Sigmoid colon (tissue), 7 donors: ENCODE data around the gene PIK3CD. TPM values are rescaled to one million over a fixed set of nuclear protein-coding genes. Genes with fewer than 3 reads are reported as not detected.

Experiments used
- DNase-seq: peaks from one replicate; pipeline ENCODE4 v3.0.0-alpha.2; 2019
- H3K27ac ChIP-seq, 4 donors: fragments of 200-600 bp; sonication (generic); one replicate each; pipeline ENCODE4 v1.5.1; 2016 to 2019; ENCODE audit warnings: mild to moderate bottlenecking in 1 of 4
- H3K27me3 ChIP-seq, 3 donors: fragments of 200-600 bp; sonication (generic); one replicate each; pipeline ENCODE4 v1.5.1; 2019; ENCODE audit warnings: mild to moderate bottlenecking in 1 of 3
- H3K36me3 ChIP-seq, 4 donors: fragments of 200-600 bp; sonication (generic); one replicate each; pipeline ENCODE4 v1.5.1; 2016 to 2019
- H3K4me1 ChIP-seq, 4 donors: fragments of 200-600 bp; sonication (generic); one replicate each; pipeline ENCODE4 v1.5.1; 2017 to 2019
- H3K4me3 ChIP-seq, 4 donors: fragments of 200-600 bp; sonication (generic); one replicate each; pipeline ENCODE4 v1.5.1; 2017 to 2019; ENCODE audit warnings: mild to moderate bottlenecking in 2 of 4, moderate library complexity in 1 of 4
- H3K9me3 ChIP-seq, 4 donors: fragments of 200-600 bp in 3 of 4; sonication (generic) in 3 of 4; one replicate each; pipeline versions ENCODE4 v1.5.1 to v1.6.1; 2013 to 2019
- CTCF ChIP-seq, 4 experiments: fragments of 450-650 bp in 3 of 4; fragments of 200-600 bp in 1 of 4; IDR thresholded peaks; one replicate each; pipeline ENCODE4 v1.5.1; 2016 to 2019; ENCODE audit warnings: antibody characterized with exemption in 4 of 4, mild to moderate bottlenecking in 3 of 4, moderate library complexity in 2 of 4
- EP300 ChIP-seq, 4 donors: sonication (generic); formaldehyde crosslinking; IDR thresholded peaks; one replicate each; pipeline ENCODE4 v1.6.1; 2017; ENCODE audit warnings: antibody characterized with exemption in 4 of 4
- POLR2A ChIP-seq, 2 donors: fragments of 450-650 bp; IDR thresholded peaks; one replicate each; pipeline ENCODE4 v1.6.1; 2016; ENCODE audit warnings: antibody characterized with exemption in 2 of 2, mild to moderate bottlenecking in 2 of 2, moderate library complexity in 2 of 2
- POLR2AphosphoS5 ChIP-seq, 4 donors: sonication (generic); formaldehyde crosslinking; IDR thresholded peaks; one replicate each; pipeline ENCODE4 v1.6.1; 2017; ENCODE audit warnings: antibody characterized with exemption in 4 of 4
- WGBS, 2 donors: extraction: QIAGEN DNeasy Blood & Tissue Kit; methylation state at CpG; one replicate each; pipeline ENCODE4 v1.1.7; 2013; 5-methylcytosine and 5-hydroxymethylcytosine counted together
- intact Hi-C: fragments of 100-400 bp; cut with DNase I; formaldehyde crosslinking; loops from one replicate; pipeline ENCODE4 v1.15.1; 2023
- polyA plus RNA-seq, 3 donors: library from polyadenylated mRNA; stranded (reverse); fragments of 200-250 nt; gene quantifications; one replicate each; pipeline ENCODE4 v1.2.3, GENCODE V29; 2013
- total RNA-seq, 4 donors: library from RNA; depleted of rRNA; stranded (reverse); fragments of >200 nt; gene quantifications; one replicate each; pipeline ENCODE4 v1.1.0, GENCODE V29; 2016
- donor health status: healthy with polysubstance abuse.
- donor health status: Bipolar disorder and iron deficiency.
- donor health status: healthy.

The PIK3CD gene
- total and polyA plus RNA-seq, 7 donors: 1.2 to 23.1 (median 8.7) TPM

GRCh38 chr1:9736241-9736640 is 84.7 kb downstream of the PIK3CD start:
- WGBS, 2 donors: 86 to 88% methylated on average over 5 of the region's 5 CpGs
- no peaks in the 10 kb centered on the region for H3K4me1 ChIP-seq
- intact Hi-C loops: no loop called here
- H3K27me3 ChIP-seq: no peaks in the 10 kb centered on the region
- H3K4me3 ChIP-seq: no peak overlapping the region
- TF ChIP-seq CTCF (IDR thresholded peaks at IDR 0.05) (no peak), POLR2A (IDR thresholded peaks at IDR 0.05) (no peak), EP300 (IDR thresholded peaks at IDR 0.05) (no peak), POLR2AphosphoS5 (IDR thresholded peaks at IDR 0.05) (no peak)
- no peak for DNase-seq
- no peak overlapping the region for H3K27ac ChIP-seq
- no peaks in the 10 kb centered on the region for H3K9me3 ChIP-seq
- peaks cover 61 to 97% (median 70%) of the 10 kb centered on the region in 4 donors for H3K36me3 ChIP-seq

GRCh38 chr1:9737057-9737456 is 85.5 kb downstream of the PIK3CD start:
- Histone ChIP-seq H3K4me3 (no peak overlapping the region), H3K9me3 (no peaks in the 10 kb centered on the region), H3K4me1 (no peaks in the 10 kb centered on the region), H3K27me3 (no peaks in the 10 kb centered on the region), H3K27ac (no peak overlapping the region), H3K36me3 (peaks cover 53 to 97% (median 71%) of the 10 kb centered on the region in 4 donors)
- intact Hi-C loops: no loop called here
- 85 to 91% methylated on average over 9 of the region's 9 CpGs for WGBS, 2 donors
- no peak for TF ChIP-seq POLR2A (IDR thresholded peaks at IDR 0.05)
- no peak for TF ChIP-seq POLR2AphosphoS5 (IDR thresholded peaks at IDR 0.05)
- no peak for TF ChIP-seq CTCF (IDR thresholded peaks at IDR 0.05)
- no peak for TF ChIP-seq EP300 (IDR thresholded peaks at IDR 0.05)
- DNase-seq: no peak

- H3K4me1 ChIP-seq: no peaks in the 10 kb centered on the region
- no peak for DNase-seq
- no peak for TF ChIP-seq POLR2AphosphoS5 (IDR thresholded peaks at IDR 0.05)
- no peak for TF ChIP-seq CTCF (IDR thresholded peaks at IDR 0.05)
- TF ChIP-seq EP300 (IDR thresholded peaks at IDR 0.05): no peak
- TF ChIP-seq POLR2A (IDR thresholded peaks at IDR 0.05): no peak
- no peaks in the 10 kb centered on the region for H3K27me3 ChIP-seq
- H3K27ac ChIP-seq: no peak overlapping the region
- peaks cover 48 to 97% (median 64%) of the 10 kb centered on the region in 4 donors for H3K36me3 ChIP-seq
- intact Hi-C loops: no loop called here
- H3K9me3 ChIP-seq: no peaks in the 10 kb centered on the region
- no peak overlapping the region for H3K4me3 ChIP-seq
- 94% methylated on average over 10 of the region's 10 CpGs for WGBS, 2 donors
Observed at GRCh38 chr1:9737671-9738070, 86.1 kb downstream of the PIK3CD start.

DNA sequence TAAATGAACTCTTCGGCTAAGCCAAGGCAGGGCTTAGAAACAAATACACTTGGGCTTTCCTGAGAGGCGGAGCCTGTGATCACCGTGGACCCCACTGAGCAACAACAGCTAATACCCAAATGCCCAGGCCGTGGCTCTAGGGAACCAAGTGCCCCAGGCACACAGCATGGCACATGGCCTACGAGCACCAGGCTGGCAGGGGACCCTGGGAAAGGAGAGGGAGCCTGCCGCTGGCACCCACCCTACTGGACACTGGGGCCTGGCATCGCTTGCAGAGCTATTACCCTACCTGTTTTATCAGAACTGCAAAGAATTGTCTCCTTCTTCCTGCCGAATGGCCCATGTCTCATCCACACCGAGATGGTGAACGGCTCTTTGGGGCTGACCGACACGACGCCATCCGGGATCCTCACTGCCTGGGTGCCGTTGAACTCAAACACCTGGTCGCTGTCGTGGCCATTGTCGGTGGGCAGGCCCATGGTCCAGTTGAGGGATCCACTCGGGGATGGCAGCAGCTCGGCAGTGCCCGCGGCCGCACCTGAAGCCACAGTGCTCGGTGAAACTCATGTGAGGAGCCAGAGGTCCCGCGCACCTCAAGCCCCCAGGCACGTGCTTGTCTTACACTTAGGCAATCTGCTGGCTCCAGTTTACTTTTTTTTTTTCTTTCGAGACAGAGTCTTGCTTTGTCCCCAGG is 92.7 kb downstream of the PIK3CD start:
- no peak for TF ChIP-seq POLR2AphosphoS5 (IDR thresholded peaks at IDR 0.05)
- no peak for TF ChIP-seq EP300 (IDR thresholded peaks at IDR 0.05)
- TF ChIP-seq CTCF (IDR thresholded peaks at IDR 0.05): no peak
- TF ChIP-seq POLR2A (IDR thresholded peaks at IDR 0.05): no peak
- DNase-seq: no peak
- whole genome bisulfite sequencing, 2 donors: 94 to 97% methylated on average over 28 of the region's 28 CpGs
- Histone ChIP-seq H3K4me1 (no peaks in the 10 kb centered on the region), H3K27ac (no peak overlapping the region), H3K36me3 (peaks cover 19 to 87% (median 45%) of the 10 kb centered on the region in 4 donors), H3K4me3 (no peak overlapping the region), H3K27me3 (no peaks in the 10 kb centered on the region), H3K9me3 (no peaks in the 10 kb centered on the region)
- intact Hi-C loops: no loop called here

DNA sequence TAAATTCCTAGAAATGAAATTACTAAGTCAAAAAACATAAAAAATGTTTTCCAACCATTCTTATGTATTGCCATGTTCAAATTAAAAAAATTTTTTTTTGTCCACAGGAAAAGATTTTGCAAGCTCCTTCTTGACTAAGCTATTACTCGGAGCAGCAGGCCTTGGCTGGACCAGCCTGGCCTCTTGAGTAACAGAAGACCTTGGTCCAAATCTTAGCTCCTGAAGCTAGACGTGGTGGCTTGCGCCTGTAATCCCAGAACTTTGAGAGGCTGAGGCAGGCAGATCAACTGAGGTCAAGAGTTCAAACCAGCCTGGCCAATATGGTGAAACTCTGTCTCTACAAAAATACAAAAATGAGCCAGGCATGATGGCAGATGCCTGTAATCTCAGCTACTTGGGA is 94.7 kb downstream of the PIK3CD start:
- no peak overlapping the region for H3K4me3 ChIP-seq
- no peaks in the 10 kb centered on the region for H3K4me1 ChIP-seq
- H3K36me3 ChIP-seq: peaks cover 27 to 89% (median 44%) of the 10 kb centered on the region in 4 donors
- intact Hi-C loops: no loop called here
- no peak for DNase-seq
- WGBS, 2 donors: 94 to 95% methylated on average over 3 of the region's 3 CpGs
- H3K9me3 ChIP-seq: no peaks in the 10 kb centered on the region
- H3K27me3 ChIP-seq: no peaks in the 10 kb centered on the region
- no peak overlapping the region for H3K27ac ChIP-seq
- no peak for TF ChIP-seq POLR2AphosphoS5 (IDR thresholded peaks at IDR 0.05)
- TF ChIP-seq EP300 (IDR thresholded peaks at IDR 0.05): no peak
- no peak for TF ChIP-seq CTCF (IDR thresholded peaks at IDR 0.05)
- TF ChIP-seq POLR2A (IDR thresholded peaks at IDR 0.05): no peak
